HEK293T (cell line): ENCODE data around the gene ELOVL7.

Source experiments
- BHLHE40 ChIP-seq: fragments of 450-650 bp; IDR thresholded peaks from 2 replicates; pipeline ENCODE4 v1.6.1; 2016; ENCODE audit warnings: mild to moderate bottlenecking, moderate library complexity, borderline replicate concordance
- CTBP1 ChIP-seq: fragments of 450-650 bp; IDR thresholded peaks from 2 replicates; pipeline ENCODE4 v1.6.1; 2016; ENCODE audit warnings: borderline replicate concordance
- ELF4 ChIP-seq: fragments of 450-650 bp; IDR thresholded peaks from 2 replicates; pipeline ENCODE4 v1.6.1; 2017; ENCODE audit warnings: antibody characterized with exemption
- FOXA1 ChIP-seq: fragments of 450-650 bp; IDR thresholded peaks from 2 replicates; pipeline ENCODE4 v1.6.1; 2016; ENCODE audit warnings: mild to moderate bottlenecking
- FOXK2 ChIP-seq: fragments of 450-650 bp; IDR thresholded peaks from 2 replicates; pipeline ENCODE4 v1.6.1; 2016; ENCODE audit warnings: mild to moderate bottlenecking
- FOXM1 ChIP-seq: fragments of 450-650 bp; IDR thresholded peaks from 2 replicates; pipeline ENCODE4 v1.6.1; 2017; ENCODE audit warnings: mild to moderate bottlenecking, borderline replicate concordance
- HDGF ChIP-seq: fragments of 450-650 bp; IDR thresholded peaks from 2 replicates; pipeline ENCODE4 v1.6.1; 2017; ENCODE audit warnings: antibody characterized with exemption, borderline replicate concordance
- L3MBTL2 ChIP-seq: fragments of 450-650 bp; conservative IDR thresholded peaks from 2 replicates; pipeline ENCODE4 v1.6.1; 2016; ENCODE audit warnings: mild to moderate bottlenecking
- LEF1 ChIP-seq: fragments of 450-650 bp; IDR thresholded peaks from 2 replicates; pipeline ENCODE4 v1.6.1; 2017; ENCODE audit warnings: mild to moderate bottlenecking, borderline replicate concordance
- PKNOX1 ChIP-seq: fragments of 450-650 bp; IDR thresholded peaks from 2 replicates; pipeline ENCODE4 v1.6.1; 2016
- SP1 ChIP-seq: fragments of 450-650 bp; IDR thresholded peaks from 2 replicates; pipeline ENCODE4 v1.6.1; 2017
- SUZ12 ChIP-seq: fragments of 450-650 bp; IDR thresholded peaks from 2 replicates; pipeline ENCODE4 v1.6.1; 2016; ENCODE audit warnings: mild to moderate bottlenecking
- TARDBP ChIP-seq: fragments of 450-650 bp; IDR thresholded peaks from 2 replicates; pipeline ENCODE4 v1.6.1; 2016
- ZNF384 ChIP-seq: fragments of 450-650 bp; IDR thresholded peaks from 2 replicates; pipeline ENCODE4 v1.6.1; 2016

- TF ChIP-seq L3MBTL2 (no peak), TARDBP (no peak), ELF4 (no peak), HDGF (no peak), SP1 (no peak), BHLHE40 (no peak), FOXA1 (no peak), FOXM1 (no peak), SUZ12 (no peak), ZNF384 (no peak), CTBP1 (no peak), PKNOX1 (no peak), FOXK2 (no peak), LEF1 (no peak)
Measured at GRCh38 chr5:60812426-60812825, 31.6 kb downstream of the ELOVL7 start.
